ENCODE results near the gene BLOC1S5. TPM values are rescaled to one million over a fixed set of nuclear protein-coding genes. Genes with fewer than 3 reads are reported as not detected.
A peak's percentile ranks its signal among the peaks of the same experiment; 100 is the strongest.

The BLOC1S5 gene
- total and polyA plus RNA-seq, 2 of the 13 experiments (the other 11 are each of a cell fraction or from before 2014, with no cell fraction given) = 10.5 to 41.5 TPM

GRCh38 chr6:8063761-8064637, at the start of gene BLOC1S5 (continued):
- TF ChIP-seq ZNF839 (CRISPR knock-in tag; IDR thresholded peaks at IDR 0.05; ENCODE audit: borderline replicate concordance) (no peak), ZMYM4 (CRISPR knock-in tag; IDR thresholded peaks at IDR 0.05) (peak; percentile 97), ZNF800 (CRISPR knock-in tag; IDR thresholded peaks at IDR 0.05) (no peak; the same call in 1 of the 2 replicates), MAF1 (CRISPR knock-in tag; IDR thresholded peaks at IDR 0.05; ENCODE audit: borderline replicate concordance) (peak; percentile 54; the same call in 1 of the 2 replicates), ZFYVE20 (CRISPR knock-in tag; IDR thresholded peaks at IDR 0.05; ENCODE audit: borderline replicate concordance, low read depth) (0 out of 2 replicates have a peak, but pooled peaks have one; percentile 29), AKAP8 (CRISPR knock-in tag; IDR thresholded peaks at IDR 0.05) (peak; percentile 84; the same call in 1 of the 2 replicates), KDM1A (CRISPR knock-in tag; IDR thresholded peaks at IDR 0.05) (no peak), TGIF2 (CRISPR knock-in tag; IDR thresholded peaks at IDR 0.05) (0 out of 2 replicates have a peak, but pooled peaks have one; percentile 9), GABPA (IDR thresholded peaks at IDR 0.05; ENCODE audit: low read depth, low read length) (peak; percentile 71), GABPA (CRISPR knock-in tag; IDR thresholded peaks at IDR 0.05; ENCODE audit: low read depth) (peak; percentile 95), RXRB (CRISPR knock-in tag; IDR thresholded peaks at IDR 0.05; ENCODE audit: borderline replicate concordance) (0 out of 2 replicates have a peak, but pooled peaks have one; percentile 80), THYN1 (CRISPR knock-in tag; IDR thresholded peaks at IDR 0.05; ENCODE audit: borderline replicate concordance, low read depth) (no peak), ZNF34 (CRISPR knock-in tag; IDR thresholded peaks at IDR 0.05; ENCODE audit: borderline replicate concordance) (no peak; the same call in 1 of the 2 replicates), STAT6 (CRISPR knock-in tag; IDR thresholded peaks at IDR 0.05; ENCODE audit: borderline replicate concordance) (no peak), HMG20B (CRISPR knock-in tag; conservative IDR thresholded peaks at IDR 0.05) (peak; percentile 63; the same call in 1 of the 2 replicates), TFDP2 (CRISPR knock-in tag; IDR thresholded peaks at IDR 0.05) (peak; percentile 72), ATF2 (CRISPR knock-in tag; IDR thresholded peaks at IDR 0.05) (peak; percentile 84), AGO2 (optimal IDR thresholded peaks at IDR 0.05; ENCODE audit: low read depth, low read length) (peak; percentile 97), BRD4 (CRISPR knock-in tag; IDR thresholded peaks at IDR 0.05) (peak; percentile 83), TEF (CRISPR knock-in tag; IDR thresholded peaks at IDR 0.05) (no peak)
